ENCODE data around the gene TOMM34.

TOMM34 gene

DNA sequence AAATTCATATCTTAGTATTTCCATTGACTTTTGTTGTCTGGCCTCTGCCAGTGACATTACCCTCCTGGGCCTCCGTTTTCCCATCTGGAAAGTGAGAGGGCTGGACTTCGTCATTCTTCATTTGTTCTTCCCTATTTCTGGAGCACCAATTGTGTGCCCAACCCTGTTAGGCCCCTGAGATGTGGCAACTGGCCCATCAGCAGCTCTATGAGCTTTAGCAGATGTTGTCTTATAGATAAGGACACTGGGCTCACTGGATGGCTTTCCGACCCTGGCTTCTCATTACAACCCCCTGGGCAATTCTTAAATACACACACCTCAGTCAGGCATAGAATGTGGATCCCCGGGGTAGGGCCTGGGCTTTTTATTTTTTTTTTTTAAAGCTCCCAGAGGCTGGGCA, 35.7 kb downstream of the TOMM34 start:
- no peak for DNase-seq

- DNase-seq, result no peak
Observed at GRCh38 chr20:44921447-44921846, 38.8 kb downstream of the TOMM34 start.

- no peak for DNase-seq
Observed at GRCh38 chr20:44918761-44919160, 41.4 kb downstream of the TOMM34 start.

- no peak for DNase-seq
Observed at GRCh38 chr20:44918342-44918741, 41.9 kb downstream of the TOMM34 start.

DNA sequence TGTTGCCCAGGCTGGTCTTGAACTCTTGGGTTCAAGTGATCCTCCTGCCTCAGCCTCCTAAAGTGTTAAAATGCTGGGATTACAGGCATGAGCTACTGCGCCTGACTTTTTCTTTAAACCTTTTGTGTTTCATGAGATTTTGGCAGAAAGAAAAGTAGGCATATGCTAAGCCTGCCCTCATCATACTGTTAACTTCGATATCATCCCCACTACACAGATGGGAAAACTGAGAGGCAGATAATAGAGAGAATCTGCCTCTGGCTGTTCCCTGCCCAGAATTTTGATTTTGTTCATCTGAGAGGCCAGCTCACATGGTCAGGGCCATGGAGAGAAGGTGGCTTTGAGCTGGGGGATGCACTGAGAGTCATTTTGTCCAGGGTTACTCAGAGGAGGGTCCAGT, 42.8 kb downstream of the TOMM34 start:
- no peak for DNase-seq

DNA sequence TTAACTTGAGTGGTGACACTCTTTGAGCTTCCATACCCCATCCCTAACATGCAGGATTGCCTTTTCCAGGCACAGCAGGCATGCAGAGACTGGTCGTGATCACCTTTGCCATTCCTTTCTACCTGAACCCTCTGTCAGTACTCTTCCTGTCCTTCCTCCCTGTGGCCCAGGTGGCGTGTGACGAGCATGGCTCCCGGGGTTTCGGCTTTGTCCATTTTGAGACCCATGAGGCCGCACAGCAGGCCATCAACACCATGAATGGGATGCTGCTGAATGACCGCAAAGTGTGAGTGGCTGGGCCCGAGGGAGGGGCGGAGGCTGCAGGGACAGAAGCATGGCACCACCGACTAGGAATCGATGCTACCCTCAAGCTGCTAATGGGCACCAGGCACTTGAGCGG, 43.6 kb downstream of the TOMM34 start:
- no peak for DNase-seq

DNA sequence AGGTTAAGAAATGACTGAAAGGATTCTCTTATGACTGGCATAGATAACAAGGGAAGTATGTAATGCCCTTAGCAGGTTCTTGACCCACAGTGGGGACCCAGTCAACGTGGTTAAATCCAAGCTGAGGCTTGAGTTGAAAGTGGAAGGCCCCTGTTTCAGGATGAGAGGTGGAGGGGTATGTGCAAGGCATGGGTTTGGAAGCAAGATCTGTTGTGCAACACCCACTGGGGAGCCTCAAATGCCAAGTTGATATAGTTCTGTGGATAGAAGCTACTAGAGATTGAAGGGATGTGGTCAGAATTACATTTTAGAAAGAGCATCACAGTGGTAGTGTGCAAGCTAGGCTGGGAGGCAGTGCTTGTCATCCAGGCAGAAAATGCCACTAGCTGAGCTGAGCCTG, 45.3 kb downstream of the TOMM34 start:
- DNase-seq, result no peak

DNA sequence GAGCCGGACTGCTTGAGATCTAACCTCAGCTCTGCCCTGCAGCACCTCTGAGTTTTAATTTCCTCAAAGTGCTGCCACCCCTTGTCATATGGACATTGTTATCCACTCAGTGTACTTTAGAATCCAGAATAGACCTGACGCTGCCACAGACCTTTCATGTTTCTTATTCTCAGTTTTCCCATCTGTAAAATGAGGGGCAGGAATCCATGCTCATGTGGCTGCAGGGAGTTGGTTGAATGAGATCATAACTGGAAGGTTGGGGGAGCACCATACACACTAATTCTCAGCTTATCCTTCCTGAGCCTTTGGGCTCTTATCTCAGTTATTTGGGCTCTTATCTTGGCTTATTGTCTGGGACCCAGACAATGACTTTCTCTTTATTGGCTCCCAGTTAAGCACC, 48.0 kb downstream of the TOMM34 start:
- DNase-seq, result no peak

- DNase-seq, result no peak
Observed at GRCh38 chr20:44911264-44911921, 48.8 kb downstream of the TOMM34 start.

- no peak for DNase-seq
Observed at GRCh38 chr20:44910690-44911262, 49.4 kb downstream of the TOMM34 start.

- DNase-seq, result peak; percentile 24
Observed at GRCh38 chr20:44909872-44910689, 50.1 kb downstream of the TOMM34 start, which contains the start of gene PABPC1L. PABPC1L (plus strand) TSS chr20:44910060; CDS start chr20:44910144, 84 bp downstream.

GRCh38 chr20:44908987-44909871, 51.0 kb downstream of the TOMM34 start:
- no peak for DNase-seq

- no peak for DNase-seq
Observed at GRCh38 chr20:44904377-44904776, 55.8 kb downstream of the TOMM34 start.

DNA sequence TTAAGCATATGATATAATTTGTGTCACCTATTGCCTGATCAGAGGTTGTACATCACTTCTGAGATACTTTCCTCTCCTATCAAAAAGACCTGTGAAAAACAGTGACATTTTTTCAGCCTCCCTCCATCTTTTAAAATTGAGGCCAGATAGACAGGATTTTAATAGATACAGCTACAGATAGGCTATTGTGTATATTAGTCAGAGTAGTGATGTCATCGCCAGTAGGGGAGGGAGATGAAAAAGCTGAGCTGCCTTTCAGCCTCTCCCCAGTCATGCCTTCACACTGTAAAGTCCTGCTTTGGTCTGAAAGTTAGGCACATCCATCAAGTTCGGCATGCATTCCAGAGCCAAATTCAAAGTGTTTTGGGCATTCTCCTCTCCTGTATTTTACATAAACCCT, 58.2 kb downstream of the TOMM34 start:
- DNase-seq, result no peak

DNA sequence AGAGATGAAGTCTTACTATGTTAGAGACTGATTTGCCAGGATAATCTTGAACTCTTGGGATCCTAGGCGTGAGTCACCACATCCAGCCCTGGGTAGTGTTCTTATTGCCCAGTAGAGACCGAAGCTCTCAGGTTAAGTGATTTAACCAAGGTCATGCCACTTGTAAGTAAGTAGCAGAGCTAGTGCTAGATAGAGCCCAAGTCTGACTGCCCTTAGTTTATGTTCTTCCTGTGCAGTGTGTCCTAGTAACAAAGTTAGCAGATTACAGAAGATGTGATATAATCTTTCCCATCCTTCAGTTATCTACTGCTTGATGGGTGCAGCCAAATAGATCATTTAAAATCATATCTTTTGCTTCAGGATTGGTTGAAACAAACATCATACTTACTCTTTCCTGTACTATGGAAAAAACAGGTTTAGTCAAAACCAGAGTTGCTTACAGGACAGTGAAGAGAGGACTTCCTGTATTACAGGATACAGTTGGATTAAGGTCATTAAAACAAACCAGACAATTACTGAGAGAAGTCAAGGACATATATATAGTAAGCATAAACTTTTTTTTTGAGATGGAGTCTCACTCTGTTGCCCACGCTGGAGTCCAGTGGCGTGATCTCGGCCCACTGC, 59.9 kb downstream of the TOMM34 start:
- no peak for DNase-seq

GRCh38 chr20:44897133-44897532, 63.1 kb downstream of the TOMM34 start:
- no peak for DNase-seq

DNA sequence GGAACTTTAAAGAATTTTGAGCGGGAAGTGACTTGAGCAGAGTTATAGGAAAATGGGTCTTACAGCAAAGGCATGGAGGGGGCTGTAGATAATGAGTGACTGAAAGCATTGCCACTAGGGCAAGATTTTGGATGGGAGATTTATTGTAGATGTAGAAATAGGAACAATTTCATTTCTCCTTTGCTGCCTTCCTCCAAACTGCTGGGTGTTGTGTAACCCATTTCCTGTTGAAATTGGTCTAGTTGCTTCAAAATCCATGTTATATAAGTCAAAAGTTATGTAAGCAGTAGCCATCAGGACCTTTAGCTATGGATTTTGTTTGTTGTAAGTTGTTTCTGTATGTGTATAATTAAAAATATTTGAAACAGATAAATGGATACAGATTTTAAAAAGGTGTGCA, 63.6 kb downstream of the TOMM34 start:
- no peak for DNase-seq

GRCh38 chr20:44894959-44895358, 65.2 kb downstream of the TOMM34 start:
- no peak for DNase-seq

All from DMS79 treated with DMSO at 0.1 percent for 48 hours (cell line).